Transverse colon (tissue), 4 donors: ENCODE data around the gene LILRB1. TPM values are rescaled to one million over a fixed set of nuclear protein-coding genes. Genes with fewer than 3 reads are reported as not detected.

Experiments used
- DNase-seq: peaks from one replicate; pipeline ENCODE4 v3.0.0-alpha.2; 2019
- H3K27ac ChIP-seq, 4 donors: fragments of 200-600 bp; sonication (generic); 2 replicates each; pipeline ENCODE4 v1.5.1; 2016 to 2018; ENCODE audit warnings: inconsistent platforms in 4 of 4
- H3K27me3 ChIP-seq: fragments of 200-600 bp; sonication (generic); 2 replicates; pipeline ENCODE4 v1.5.1; 2017; ENCODE audit warnings: inconsistent platforms
- H3K36me3 ChIP-seq, 4 donors: fragments of 200-600 bp; sonication (generic); 2 replicates each; pipeline ENCODE4 v1.5.1; 2017 to 2019; ENCODE audit warnings: inconsistent platforms in 4 of 4
- H3K4me1 ChIP-seq, 4 donors: fragments of 200-600 bp; sonication (generic); 2 replicates each; pipeline ENCODE4 v1.5.1; 2017 to 2020; ENCODE audit warnings: inconsistent platforms in 4 of 4
- H3K4me3 ChIP-seq, 4 donors: fragments of 200-600 bp; sonication (generic); 1 replicate in 1 of 4; 2 replicates in 3 of 4; pipeline versions ENCODE4 v1.5.1 to v1.6.1; 2017 to 2019; ENCODE audit warnings: inconsistent platforms in 4 of 4
- H3K9me3 ChIP-seq, 2 donors: fragments of 200-600 bp; sonication (generic); 2 replicates each; pipeline ENCODE4 v1.5.1; 2017 to 2019; ENCODE audit warnings: inconsistent platforms in 2 of 2
- EP300 ChIP-seq: sonication (generic); formaldehyde crosslinking; IDR thresholded peaks from one replicate; pipeline ENCODE4 v1.6.1; 2017; ENCODE audit warnings: antibody characterized with exemption, low read depth
- POLR2A ChIP-seq: fragments of 450-650 bp; IDR thresholded peaks from one replicate; pipeline ENCODE4 v1.6.1; 2016; ENCODE audit warnings: antibody characterized with exemption, mild to moderate bottlenecking, moderate library complexity
- POLR2AphosphoS5 ChIP-seq, 3 donors: sonication (generic); formaldehyde crosslinking; IDR thresholded peaks; one replicate each; pipeline ENCODE4 v1.6.1; 2016; ENCODE audit warnings: antibody characterized with exemption in 3 of 3
- WGBS, 2 donors: methylation state at CpG; one replicate each; pipeline ENCODE4 v1.1.5; 2018; ENCODE audit warnings: low coverage in 1 of 2; 5-methylcytosine and 5-hydroxymethylcytosine counted together
- in situ Hi-C, 4 donors: fragments of 200-750 bp; cut with MboI; loops; one replicate each; pipeline versions ENCODE4 v1.15.0 to v1.15.1; 2017; ENCODE audit warnings: low sequenced_read_pairs in 3 of 4, low pct_ligation_motif_present in 1 of 4, low pct_unique_long_range_greater_than_20kb in 1 of 4
- intact Hi-C: fragments of 100-400 bp; cut with DNase I; formaldehyde crosslinking; loops from one replicate; pipeline ENCODE4 v1.15.1; 2023; ENCODE audit warnings: low total_unique reads
- total RNA-seq, 4 donors: library from RNA; depleted of rRNA; stranded (reverse); fragments of >200 nt; gene quantifications; one replicate each; pipeline ENCODE4 v1.1.0, GENCODE V29; 2016
- TF ChIP-seq, protein P1 (sequence below), 5 experiments: fragments of 200-600 bp in 3 of 5; fragments of 450-650 bp in 2 of 5; sonication (generic) in 3 of 5; IDR thresholded peaks; 1 replicate in 2 of 5; 2 replicates in 3 of 5; pipeline ENCODE4 v1.5.1; 2016 to 2017; ENCODE audit warnings: antibody characterized with exemption in 5 of 5, inconsistent platforms in 3 of 5, mild to moderate bottlenecking in 2 of 5, moderate library complexity in 1 of 5

Gene LILRB1
- total RNA-seq, 4 donors from 2014 or later: 0.96 to 5.1 TPM; not detected in 2

GRCh38 chr19:54662730-54663129 is 32.4 kb downstream of the LILRB1 start, which contains the start of gene LILRB4:
TSS of gene LILRB4 (plus strand) at chr19:54662985. CDS start at chr19:54663034, 49 bp downstream.
- TF ChIP-seq EP300: no peak
- peak in 1 of 3 donors; percentile 32 for TF ChIP-seq POLR2AphosphoS5 (IDR thresholded peaks at IDR 0.05)
- no peaks in the 10 kb centered on the region for H3K4me1 ChIP-seq
- H3K4me3 ChIP-seq: peak within 1 kb of the TSS in 1 of 4 donors; percentile 5
- no peaks in the 10 kb centered on the region for H3K36me3 ChIP-seq
- no peak within 1 kb of the TSS for H3K27ac ChIP-seq
- DNase-seq: peak; percentile 32
- in situ Hi-C loops (no loop called here), intact Hi-C loops (no loop called here)
- H3K9me3 ChIP-seq: no peaks in the 10 kb centered on the region
- WGBS, 2 donors: 59% methylated on average over 7 of the region's 7 CpGs; no CpG with 5 or more reads in 1 of the 2 donors
- H3K27me3 ChIP-seq: peaks cover 6% of the 10 kb centered on the region

DNA sequence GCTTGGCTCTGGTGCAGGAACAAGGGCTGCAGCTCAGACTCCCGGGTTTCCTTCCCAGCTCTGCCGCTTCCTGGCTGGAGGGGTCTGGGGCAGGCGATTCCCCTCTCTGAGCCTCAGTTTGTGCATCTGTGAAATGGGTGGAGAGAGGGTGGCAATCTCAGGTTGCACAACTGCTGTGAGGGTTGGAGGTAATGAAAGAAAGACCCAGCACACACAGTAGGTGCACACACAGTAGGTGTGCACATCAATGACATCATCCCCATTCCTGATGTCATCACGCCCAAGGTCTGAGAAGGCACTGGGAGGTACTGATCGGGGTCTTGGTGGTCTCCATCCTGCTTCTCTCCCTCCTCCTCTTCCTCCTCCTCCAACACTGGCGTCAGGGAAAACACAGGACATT is 35.2 kb downstream of the LILRB1 start:
- 67 to 80% methylated on average over 1 to 6 of the region's 6 CpGs for WGBS, 2 donors
- Histone ChIP-seq H3K9me3 (no peaks in the 10 kb centered on the region), H3K27ac (no peak overlapping the region), H3K4me1 (no peaks in the 10 kb centered on the region), H3K4me3 (no peak overlapping the region), H3K36me3 (no peaks in the 10 kb centered on the region), H3K27me3 (peaks cover 6% of the 10 kb centered on the region)
- in situ Hi-C loops (no loop called here), intact Hi-C loops (no loop called here)
- TF ChIP-seq POLR2A: no peak
- TF ChIP-seq EP300: no peak
- TF ChIP-seq, protein P1, sequence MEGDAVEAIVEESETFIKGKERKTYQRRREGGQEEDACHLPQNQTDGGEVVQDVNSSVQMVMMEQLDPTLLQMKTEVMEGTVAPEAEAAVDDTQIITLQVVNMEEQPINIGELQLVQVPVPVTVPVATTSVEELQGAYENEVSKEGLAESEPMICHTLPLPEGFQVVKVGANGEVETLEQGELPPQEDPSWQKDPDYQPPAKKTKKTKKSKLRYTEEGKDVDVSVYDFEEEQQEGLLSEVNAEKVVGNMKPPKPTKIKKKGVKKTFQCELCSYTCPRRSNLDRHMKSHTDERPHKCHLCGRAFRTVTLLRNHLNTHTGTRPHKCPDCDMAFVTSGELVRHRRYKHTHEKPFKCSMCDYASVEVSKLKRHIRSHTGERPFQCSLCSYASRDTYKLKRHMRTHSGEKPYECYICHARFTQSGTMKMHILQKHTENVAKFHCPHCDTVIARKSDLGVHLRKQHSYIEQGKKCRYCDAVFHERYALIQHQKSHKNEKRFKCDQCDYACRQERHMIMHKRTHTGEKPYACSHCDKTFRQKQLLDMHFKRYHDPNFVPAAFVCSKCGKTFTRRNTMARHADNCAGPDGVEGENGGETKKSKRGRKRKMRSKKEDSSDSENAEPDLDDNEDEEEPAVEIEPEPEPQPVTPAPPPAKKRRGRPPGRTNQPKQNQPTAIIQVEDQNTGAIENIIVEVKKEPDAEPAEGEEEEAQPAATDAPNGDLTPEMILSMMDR (IDR thresholded peaks at IDR 0.05): no peak
- no peak for TF ChIP-seq POLR2AphosphoS5 (IDR thresholded peaks at IDR 0.05)
- no peak for DNase-seq

DNA sequence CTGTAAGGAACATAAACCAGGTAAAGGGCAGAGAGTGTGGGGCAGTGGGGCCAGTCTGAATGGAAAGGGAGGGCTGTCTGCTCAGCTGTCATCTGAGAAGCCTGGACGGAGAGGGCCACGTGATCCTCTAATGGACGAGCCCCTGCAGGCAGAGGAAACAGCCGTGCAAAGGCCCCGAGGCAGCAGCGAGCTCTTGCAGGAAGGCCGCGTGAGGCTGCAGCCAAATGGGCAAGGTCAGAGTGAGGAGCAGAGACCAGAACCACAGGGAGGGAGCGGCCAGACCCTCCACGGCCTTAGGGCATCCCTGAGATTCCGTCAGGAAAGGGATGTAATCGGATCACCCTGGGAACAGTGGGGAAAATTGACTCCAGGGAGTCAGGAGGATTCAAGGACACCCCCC is 36.9 kb downstream of the LILRB1 start:
- H3K27ac ChIP-seq: no peak overlapping the region
- no peaks in the 10 kb centered on the region for H3K36me3 ChIP-seq
- no peaks in the 10 kb centered on the region for H3K9me3 ChIP-seq
- no peak overlapping the region for H3K4me3 ChIP-seq
- intact Hi-C loops: no loop called here
- WGBS, 2 donors: 92% methylated on average over 12 of the region's 12 CpGs; no CpG with 5 or more reads in 1 of the 2 donors
- no peaks in the 10 kb centered on the region for H3K4me1 ChIP-seq
- DNase-seq: no peak
- in situ Hi-C loops: no loop called here
- TF ChIP-seq EP300: no peak
- TF ChIP-seq POLR2A: no peak
- TF ChIP-seq, protein P1 (IDR thresholded peaks at IDR 0.05): no peak
- TF ChIP-seq POLR2AphosphoS5 (IDR thresholded peaks at IDR 0.05): no peak
- H3K27me3 ChIP-seq: peaks cover 6% of the 10 kb centered on the region

GRCh38 chr19:54668353-54668752 is 38.1 kb downstream of the LILRB1 start:
- Histone ChIP-seq H3K4me1 (no peaks in the 10 kb centered on the region), H3K27me3 (peaks cover 6% of the 10 kb centered on the region), H3K9me3 (no peaks in the 10 kb centered on the region), H3K36me3 (no peaks in the 10 kb centered on the region), H3K4me3 (no peak overlapping the region), H3K27ac (no peak overlapping the region)
- intact Hi-C loops: no loop called here
- in situ Hi-C loops: no loop called here
- no peak for DNase-seq
- 48 to 56% methylated on average over 1 of the region's 1 CpG for WGBS, 2 donors
- TF ChIP-seq EP300 (no peak), POLR2A (no peak), POLR2AphosphoS5 (IDR thresholded peaks at IDR 0.05) (no peak)
- TF ChIP-seq, protein P1 (IDR thresholded peaks at IDR 0.05): no peak
